Activated CD4-positive, alpha-beta memory T cell treated with anti-CD3 and anti-CD28 coated beads for 36 hours (primary cell): ENCODE results near the gene CLDN9. TPM values are rescaled to one million over a fixed set of nuclear protein-coding genes. Genes with fewer than 3 reads are reported as not detected.
A peak's percentile ranks its signal among the peaks of the same experiment; 100 is the strongest.

Source experiments
- CTCF ChIA-PET: fragments of 350-600 bp; sonication (Branson Sonifier 250); formaldehyde crosslinking; loops from one replicate; lab custom pipeline; 2021; ENCODE audit warnings: antibody characterized with exemption, inconsistent platforms; lab: Charles Lee
- POLR2A ChIA-PET: fragments of 350-600 bp; sonication (Branson Sonifier 250); formaldehyde crosslinking; loops from one replicate; lab custom pipeline; 2021; ENCODE audit warnings: antibody characterized with exemption; lab: Charles Lee
- DNase-seq: peaks from one replicate; pipeline ENCODE4 v3.0.0-alpha.2; 2020
- H3K27ac Mint-ChIP-seq: one replicate; pipeline ENCODE4 v1.8.0; 2021; ENCODE audit warnings: mixed read lengths
- H3K27me3 Mint-ChIP-seq: one replicate; pipeline ENCODE4 v1.8.0; 2021; ENCODE audit warnings: mixed read lengths
- H3K36me3 Mint-ChIP-seq: one replicate; pipeline ENCODE4 v1.8.0; 2021; ENCODE audit warnings: mixed read lengths
- H3K4me1 Mint-ChIP-seq: one replicate; pipeline ENCODE4 v1.8.0; 2021; ENCODE audit warnings: low read depth, mixed read lengths
- H3K4me3 Mint-ChIP-seq: one replicate; pipeline ENCODE4 v1.8.0; 2021; ENCODE audit warnings: mild to moderate bottlenecking, mixed read lengths
- H3K9me3 Mint-ChIP-seq: one replicate; pipeline ENCODE4 v1.8.0; 2021; ENCODE audit warnings: mixed read lengths
- intact Hi-C: fragments of 100-400 bp; cut with micrococcal nuclease; formaldehyde crosslinking; loops from one replicate; pipeline ENCODE4 v1.15.1; 2023
- total RNA-seq, 2 experiments: library from RNA; stranded (reverse); gene quantifications; one replicate each; pipeline ENCODE4 v1.2.3, GENCODE V29; 2021

The CLDN9 gene
- total RNA-seq, 2 experiments from 2014 or later = not detected

DNA sequence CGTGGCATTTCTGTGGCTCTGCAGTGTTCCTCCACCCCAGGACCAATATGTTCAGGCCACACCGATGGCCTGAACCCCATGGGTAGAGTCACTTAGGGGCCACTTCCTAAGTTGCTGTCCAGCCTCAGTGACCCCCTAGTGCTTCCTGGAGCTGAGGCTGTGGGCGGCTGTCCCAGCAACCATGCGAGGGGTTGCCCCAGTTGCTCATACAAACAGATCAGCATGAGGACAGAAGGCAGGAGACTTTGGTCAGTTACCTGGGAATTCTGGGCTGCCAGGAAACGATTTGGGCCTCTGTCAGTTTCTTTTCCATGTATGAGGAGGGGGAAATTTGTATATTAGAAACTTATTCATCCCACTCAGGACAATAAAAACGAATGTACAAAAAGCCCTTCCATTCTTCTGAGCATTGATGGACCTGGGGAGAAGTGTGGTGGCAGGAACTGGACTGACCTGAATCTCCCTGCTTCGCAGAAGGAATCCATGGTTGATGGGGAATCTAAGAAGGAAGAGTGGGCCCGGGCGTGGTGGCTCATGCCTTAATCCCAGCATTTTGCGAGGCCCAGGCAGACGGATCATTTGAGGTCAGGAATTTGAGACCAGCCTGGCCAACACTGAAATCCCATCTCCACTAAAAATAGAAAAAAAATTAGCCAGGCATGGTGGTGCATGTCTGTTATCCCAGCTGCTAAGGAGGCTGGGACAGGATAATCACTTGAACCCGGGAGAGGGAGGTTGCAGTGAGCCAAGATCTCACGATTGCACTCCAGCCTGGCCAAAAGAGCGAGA lies 47.8 kb downstream of the CLDN9 start:
- Mint-ChIP-seq H3K36me3 (peaks cover 13% of the 10 kb centered on the region), H3K4me3 (peak overlapping the region; percentile 79), H3K4me1 (peaks cover 68% of the 10 kb centered on the region), H3K9me3 (no peaks in the 10 kb centered on the region), H3K27me3 (peaks cover 1% of the 10 kb centered on the region), H3K27ac (peak overlapping the region; percentile 95)
- intact Hi-C loops = no loop called here
- CTCF ChIA-PET = interaction anchor here (0.9 to 12.3 kb wide), 13 partner anchors 10 to 108 kb away, joined by 3 to 270 read pairs (median 7); no protein-coding TSS in a partner anchor
- POLR2A ChIA-PET = interaction anchor here (2.3 to 3.0 kb wide), 3 partner anchors 16 to 74 kb away, joined by 14 to 23 read pairs (median 17); partner anchors contain the start of gene ZNF213
- DNase-seq = peak; percentile 22

DNA sequence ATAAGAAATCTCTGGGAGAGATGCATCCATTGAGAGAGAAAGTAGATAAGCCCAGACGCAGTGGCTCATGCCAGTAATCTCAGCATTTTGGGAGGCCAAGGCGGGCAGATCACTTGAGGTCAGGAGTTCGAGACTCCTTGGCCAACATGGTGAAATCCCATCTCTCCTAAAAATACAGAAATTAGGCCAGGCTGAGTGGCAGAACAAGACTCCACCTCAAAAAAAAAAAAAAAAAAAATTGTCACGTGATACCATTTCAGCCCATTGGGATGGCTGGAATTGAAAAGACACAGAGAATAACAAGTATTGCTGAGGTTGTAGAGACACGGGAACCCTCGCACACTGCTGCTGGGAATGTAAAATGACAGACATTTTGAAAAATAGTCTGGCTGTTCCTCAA lies 49.8 kb downstream of the CLDN9 start:
- Mint-ChIP-seq H3K4me3 (no peak overlapping the region), H3K27me3 (peaks cover 4% of the 10 kb centered on the region), H3K36me3 (peaks cover 23% of the 10 kb centered on the region), H3K27ac (peak overlapping the region; percentile 100), H3K4me1 (peaks cover 57% of the 10 kb centered on the region), H3K9me3 (no peaks in the 10 kb centered on the region)
- ChIA-PET POLR2A (no interaction called here), CTCF (interaction anchor here (0.8 to 12.3 kb wide), 6 partner anchors 32 to 104 kb away, joined by 3 to 270 read pairs (median 4); no protein-coding TSS in a partner anchor)
- intact Hi-C loops = no loop called here
- DNase-seq = no peak

DNA sequence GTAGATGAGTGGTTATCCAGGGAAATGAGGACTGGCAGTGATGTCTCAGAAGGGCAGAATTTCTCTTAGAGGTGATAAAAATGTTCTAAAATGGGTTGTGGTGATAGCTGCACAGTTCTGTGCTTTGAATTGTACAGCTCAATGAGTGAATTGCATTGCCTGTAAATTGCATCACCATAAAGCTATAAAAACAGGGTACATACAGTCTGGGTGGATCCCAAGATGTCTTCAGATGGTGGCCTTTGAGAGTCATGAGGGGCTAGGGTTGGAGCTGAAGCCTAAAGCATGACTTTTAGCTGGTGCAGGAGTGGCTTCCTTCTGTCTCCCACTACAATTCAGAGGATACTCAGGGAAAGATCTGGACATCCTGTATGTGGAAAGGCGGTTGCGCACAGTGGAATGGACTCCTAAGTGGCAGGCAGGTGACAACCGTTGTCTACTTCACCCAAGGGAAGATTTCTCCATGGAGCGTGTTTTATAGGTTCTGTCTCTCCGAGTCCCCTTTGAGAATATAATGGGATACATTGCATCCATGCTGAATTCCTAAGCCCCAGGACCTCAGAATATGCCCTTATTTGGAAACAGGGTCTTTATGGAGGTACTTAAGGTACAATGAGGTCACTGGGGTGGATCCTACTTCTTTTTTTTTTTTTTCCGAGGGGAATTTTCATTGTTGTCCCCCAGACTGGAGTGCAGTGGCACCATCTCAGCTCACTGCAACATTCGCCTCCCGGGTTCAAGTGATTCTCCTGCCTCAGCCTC lies 51.1 kb downstream of the CLDN9 start:
- H3K4me1 Mint-ChIP-seq = peaks cover 62% of the 10 kb centered on the region
- CTCF ChIA-PET = interaction anchor here (0.7 to 12.3 kb wide), 9 partner anchors 14 to 393 kb away, joined by 3 to 270 read pairs (median 4); partner anchors contain the start of gene ZNF213

More for the DNA sequence above, 51.1 kb downstream of the CLDN9 start:
- peak overlapping the region; percentile 99 for H3K4me3 Mint-ChIP-seq
- H3K27me3 Mint-ChIP-seq = peaks cover 4% of the 10 kb centered on the region
- intact Hi-C loops = no loop called here
- DNase-seq = no peak
- H3K36me3 Mint-ChIP-seq = peaks cover 34% of the 10 kb centered on the region
- POLR2A ChIA-PET = interaction anchor here (1.9 to 6.1 kb wide), 2 partner anchors 13 to 25 kb away, joined by 4 to 89 read pairs; no protein-coding TSS in a partner anchor
- H3K9me3 Mint-ChIP-seq = no peaks in the 10 kb centered on the region
- peak overlapping the region; percentile 100 for H3K27ac Mint-ChIP-seq

Other genes with a start within 250 kb of the CLDN9 start
- gene ELOB, start 235.6 kb upstream of the CLDN9 start, total RNA-seq = 100 to 1,000 TPM; 165 to 175 TPM
- not detected for gene PRSS33, start 225.4 kb upstream of the CLDN9 start, total RNA-seq
- not detected for gene PRSS41, start 214.5 kb upstream of the CLDN9 start, total RNA-seq
- gene PRSS21, start 195.7 kb upstream of the CLDN9 start, total RNA-seq = 1 to 10 TPM; 4.7 to 6.2 TPM
- 1 to 10 TPM; 2.6 to 3.0 TPM for gene ZG16B, start 182.6 kb upstream of the CLDN9 start, total RNA-seq
- under 1 TPM; 0.24 to 0.38 TPM for gene PRSS22, start 154.8 kb upstream of the CLDN9 start, total RNA-seq
- 10 to 100 TPM; 19.1 to 19.4 TPM for gene FLYWCH2, start 129.7 kb upstream of the CLDN9 start, total RNA-seq
- gene FLYWCH1, start 101.0 kb upstream of the CLDN9 start, total RNA-seq = 10 to 100 TPM; 49.2 to 52.2 TPM
- not detected for gene KREMEN2, start 48.6 kb upstream of the CLDN9 start, total RNA-seq
- 10 to 100 TPM; 37.0 to 37.9 TPM for gene PAQR4, start 43.6 kb upstream of the CLDN9 start, total RNA-seq
- gene PKMYT1, start 32.5 kb upstream of the CLDN9 start, total RNA-seq = 100 to 1,000 TPM; 123 to 134 TPM
- not detected for gene CLDN6, start 5.3 kb downstream of the CLDN9 start, total RNA-seq
- gene TNFRSF12A, start 7.4 kb downstream of the CLDN9 start, total RNA-seq = 1 to 10 TPM; 6.5 to 8.6 TPM
- gene HCFC1R1, start 11.0 kb downstream of the CLDN9 start, total RNA-seq = 10 to 100 TPM; 31.8 to 32.8 TPM
- 10 to 100 TPM; 41.2 to 42.7 TPM for gene THOC6, start 11.1 kb downstream of the CLDN9 start, total RNA-seq
- under 1 TPM; 0.40 to 0.46 TPM for gene BICDL2, start 24.0 kb downstream of the CLDN9 start, total RNA-seq
- 1 to 10 TPM; 2.2 TPM for gene MMP25, start 33.6 kb downstream of the CLDN9 start, total RNA-seq
- 1,000 to 10,000 TPM; 2,504 to 2,532 TPM for gene IL32, start 52.7 kb downstream of the CLDN9 start, total RNA-seq
- under 1 TPM in 1 of 2 experiments, not detected in 1; 0.19 TPM for gene ZSCAN10, start 86.4 kb downstream of the CLDN9 start, total RNA-seq
- under 1 TPM in 1 of 2 experiments, not detected in 1; 0.21 TPM for gene ZNF205, start 99.7 kb downstream of the CLDN9 start, total RNA-seq
- gene ZNF213, start 122.1 kb downstream of the CLDN9 start, total RNA-seq = 1 to 10 TPM; 9.0 TPM
- not detected for gene OR1F1, start 175.3 kb downstream of the CLDN9 start, total RNA-seq
- gene ZNF200, start 222.2 kb downstream of the CLDN9 start, total RNA-seq = 10 to 100 TPM; 10.6 to 11.5 TPM
- under 1 TPM; 0.07 to 0.17 TPM for gene MEFV, start 243.7 kb downstream of the CLDN9 start, total RNA-seq